Astrocyte of the spinal cord (primary cell): ENCODE results near the gene BNC2.

ENCODE experiments used
- DNase-seq: peaks from one replicate; pipeline ENCODE4 v3.0.0; 2011; ENCODE audit warnings: low read depth, low spot score
- H3K4me3 ChIP-seq: 2 replicates; pipeline ENCODE4 v1.5.1; 2011; ENCODE audit warnings: low read depth, mild to moderate bottlenecking, low read length, moderate library complexity
- CTCF ChIP-seq: IDR thresholded peaks from 2 replicates; pipeline ENCODE4 v1.5.1; 2012; ENCODE audit warnings: low read depth, mild to moderate bottlenecking, low read length, inconsistent platforms
- in situ Hi-C: cut with HindIII; loops from 2 replicates; pipeline ENCODE4 v1.10.0; 2017; ENCODE audit warnings: low sequenced_read_pairs

BNC2 gene

GRCh38 chr9:16732546-16732945 is 137.9 kb downstream of the BNC2 start:
- in situ Hi-C loops: no loop called here

GRCh38 chr9:16730162-16730561 is 140.3 kb downstream of the BNC2 start:
- DNase-seq: no peak
- H3K4me3 ChIP-seq: no peak overlapping the region
- in situ Hi-C loops: no loop called here
- no peak for TF ChIP-seq CTCF

More at GRCh38 chr9:16732546-16732945, 137.9 kb downstream of the BNC2 start:
- no peak overlapping the region for H3K4me3 ChIP-seq
- DNase-seq: no peak
- no peak for TF ChIP-seq CTCF

GRCh38 chr9:16729651-16730050 is 140.8 kb downstream of the BNC2 start:
- DNase-seq: no peak
- H3K4me3 ChIP-seq: no peak overlapping the region
- in situ Hi-C loops: no loop called here
- TF ChIP-seq CTCF: no peak

- H3K4me3 ChIP-seq: peak overlapping the region; percentile 59
- no peak for DNase-seq
- in situ Hi-C loops: no loop called here
- no peak for TF ChIP-seq CTCF
Measured at GRCh38 chr9:16728137-16728508, 142.3 kb downstream of the BNC2 start.

GRCh38 chr9:16727452-16728136 is 142.9 kb downstream of the BNC2 start:
- peak overlapping the region; percentile 59 for H3K4me3 ChIP-seq
- in situ Hi-C loops: no loop called here
- no peak for TF ChIP-seq CTCF
- DNase-seq: peak; percentile 57

- DNase-seq: peak; percentile 90
- in situ Hi-C loops: no loop called here
- no peak for TF ChIP-seq CTCF
- peak overlapping the region; percentile 59 for H3K4me3 ChIP-seq
Measured at GRCh38 chr9:16726718-16727451, 143.6 kb downstream of the BNC2 start.
